HG03354 (cell line): Measurements from ENCODE around the gene CER1.

ENCODE experiments used
- ATAC-seq: cut with Tn5 transposase; IDR thresholded peaks from one replicate; pipeline ENCODE4 v1.9.1; 2021; ENCODE audit warnings: mild to moderate bottlenecking; ENCODE audit not compliant: unreplicated experiment, poor library complexity, severe bottlenecking

Gene CER1, protein sequence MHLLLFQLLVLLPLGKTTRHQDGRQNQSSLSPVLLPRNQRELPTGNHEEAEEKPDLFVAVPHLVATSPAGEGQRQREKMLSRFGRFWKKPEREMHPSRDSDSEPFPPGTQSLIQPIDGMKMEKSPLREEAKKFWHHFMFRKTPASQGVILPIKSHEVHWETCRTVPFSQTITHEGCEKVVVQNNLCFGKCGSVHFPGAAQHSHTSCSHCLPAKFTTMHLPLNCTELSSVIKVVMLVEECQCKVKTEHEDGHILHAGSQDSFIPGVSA

DNA sequence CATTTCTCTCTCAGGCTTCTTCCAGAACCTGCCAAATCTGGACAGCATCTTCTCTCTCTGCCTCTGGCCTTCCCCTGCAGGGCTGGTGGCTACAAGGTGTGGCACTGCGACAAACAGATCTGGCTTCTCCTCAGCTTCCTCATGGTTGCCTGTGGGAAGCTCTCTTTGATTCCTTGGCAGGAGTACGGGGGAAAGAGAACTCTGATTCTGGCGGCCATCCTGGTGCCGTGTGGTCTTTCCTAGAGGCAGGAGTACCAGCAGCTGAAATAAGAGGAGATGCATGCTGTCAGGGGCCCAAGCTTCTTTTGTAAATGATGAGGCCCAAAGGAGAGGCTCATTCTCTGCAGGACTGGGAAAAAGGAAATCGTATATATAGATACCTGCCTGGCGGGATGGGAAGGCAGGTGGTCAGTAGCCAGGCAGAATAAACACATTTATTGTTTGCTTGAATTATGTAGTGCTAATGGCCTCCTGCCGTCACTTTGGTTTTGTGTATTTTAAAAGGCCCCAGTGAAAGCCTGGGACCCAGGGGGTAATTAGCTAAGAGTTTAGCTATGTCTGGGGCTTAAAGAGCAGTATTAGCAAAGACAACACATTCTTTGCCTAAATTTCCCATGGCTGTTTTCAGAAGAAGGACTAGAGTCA lies at the start of gene CER1:
Gene CER1, minus strand, starts transcription at position 343 of the 645 bp plus-strand sequence. Its CDS starts 61 bp downstream, at position 282.
- ATAC-seq = no peak

DNA sequence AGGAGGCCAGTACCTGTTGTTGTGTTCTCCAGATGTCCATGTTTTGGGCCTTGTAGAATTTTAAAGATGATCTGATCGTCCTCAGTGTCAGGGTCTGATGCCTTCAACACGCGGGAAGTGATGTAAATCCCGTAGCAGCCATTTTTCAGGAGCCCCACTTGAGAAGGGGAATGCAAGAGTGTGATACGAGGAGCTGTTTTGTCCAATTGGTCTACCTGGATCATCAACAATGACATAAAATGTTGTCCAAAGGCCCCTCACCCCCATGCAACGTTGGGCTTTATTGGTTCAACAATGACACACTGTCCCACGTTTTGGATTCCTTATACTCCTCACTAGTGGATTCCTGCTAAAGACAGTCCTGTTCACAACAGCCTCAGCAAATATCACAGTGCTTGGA lies 48.1 kb upstream of the CER1 start:
- no peak for ATAC-seq

DNA sequence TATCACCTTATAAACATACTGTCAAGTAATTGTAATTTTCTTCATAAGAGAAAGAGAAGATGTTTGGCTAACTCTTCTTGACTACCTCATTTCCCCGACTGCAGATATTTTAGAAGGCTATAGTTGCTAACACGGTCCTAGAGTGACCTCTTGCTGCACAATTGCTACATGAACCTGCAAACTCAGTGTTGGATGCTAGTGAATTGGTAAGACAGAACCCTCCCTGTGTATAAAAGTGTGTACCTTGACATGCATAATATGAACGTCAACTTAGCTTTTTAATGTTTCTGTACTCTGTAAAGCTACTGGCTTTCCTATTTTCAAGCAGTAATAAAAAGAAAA lies 46.7 kb upstream of the CER1 start:
- no peak for ATAC-seq

DNA sequence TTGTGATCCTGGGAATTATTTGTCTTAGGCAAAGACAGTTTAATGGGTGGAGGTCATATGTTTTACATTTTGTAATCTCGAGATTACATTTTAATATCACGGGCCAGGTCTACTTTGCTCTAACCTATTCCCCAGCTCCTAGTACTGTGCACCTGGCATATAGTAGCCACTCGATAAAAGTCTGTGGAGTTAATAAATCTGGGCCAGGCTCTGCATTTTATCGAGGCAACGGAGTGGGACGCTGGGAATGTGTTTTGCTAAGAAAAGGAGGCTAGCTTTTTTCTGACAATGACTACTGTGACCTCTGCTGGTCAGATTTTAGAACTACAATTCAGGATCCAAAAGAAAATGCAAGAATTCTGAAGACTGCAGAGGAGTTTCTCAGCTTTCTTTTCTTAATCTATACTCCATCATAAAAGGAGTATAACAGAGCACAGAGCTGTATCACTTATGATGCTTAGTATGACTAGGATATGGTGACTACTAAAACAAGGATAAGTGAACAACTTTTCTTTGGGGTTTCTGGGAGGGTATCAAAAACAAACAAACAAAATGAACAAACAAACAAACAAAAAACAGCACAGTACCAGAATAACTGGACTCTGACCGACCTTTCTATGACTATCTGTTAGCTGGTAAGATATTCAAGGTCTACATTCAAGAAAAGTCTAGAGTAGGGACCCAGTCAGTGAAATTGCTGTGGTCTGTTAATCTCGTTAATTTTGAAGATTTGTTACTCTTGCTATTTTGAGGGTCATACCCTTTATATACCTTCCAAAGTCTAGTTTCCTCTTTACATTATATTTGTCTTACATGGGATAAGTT lies 46.1 kb upstream of the CER1 start:
- no peak for ATAC-seq

DNA sequence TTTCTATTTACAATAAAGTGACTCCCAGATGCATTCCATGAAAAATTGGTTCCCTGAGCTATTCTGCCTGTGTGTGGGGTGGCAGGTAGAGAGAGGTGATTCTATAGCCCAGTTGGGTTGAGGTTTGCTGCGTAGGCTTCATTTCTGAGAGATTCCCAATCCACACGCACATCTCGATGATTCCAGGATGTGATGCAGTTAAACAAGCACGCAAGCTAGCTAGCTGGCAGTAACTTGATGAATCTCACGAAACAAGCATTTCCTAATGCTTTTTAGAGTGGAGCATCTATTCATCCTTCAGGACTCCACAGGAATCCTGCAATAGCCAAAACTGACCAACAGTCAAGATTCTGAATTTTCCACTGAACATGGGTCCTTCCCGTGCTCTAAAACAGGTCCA lies 43.8 kb upstream of the CER1 start:
- no peak for ATAC-seq

DNA sequence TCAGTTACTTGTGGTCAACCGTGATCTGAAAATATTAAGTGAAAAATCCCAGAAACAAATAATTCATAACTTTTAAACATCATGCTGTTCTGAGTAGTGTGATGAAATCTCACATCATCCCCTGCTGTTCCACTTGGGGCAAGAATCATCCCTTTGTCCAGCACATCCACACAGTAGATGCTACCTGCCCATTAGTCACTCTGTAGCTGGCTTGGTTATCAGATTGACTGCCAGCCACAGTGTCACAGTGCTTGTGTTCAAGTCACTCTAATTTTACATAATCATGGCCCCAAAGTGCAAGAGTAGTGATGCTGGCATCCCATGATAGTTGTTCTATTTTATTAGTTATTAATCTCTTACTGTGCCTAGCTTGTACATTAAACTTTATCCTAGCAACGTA lies 39.1 kb upstream of the CER1 start:
- no peak for ATAC-seq

DNA sequence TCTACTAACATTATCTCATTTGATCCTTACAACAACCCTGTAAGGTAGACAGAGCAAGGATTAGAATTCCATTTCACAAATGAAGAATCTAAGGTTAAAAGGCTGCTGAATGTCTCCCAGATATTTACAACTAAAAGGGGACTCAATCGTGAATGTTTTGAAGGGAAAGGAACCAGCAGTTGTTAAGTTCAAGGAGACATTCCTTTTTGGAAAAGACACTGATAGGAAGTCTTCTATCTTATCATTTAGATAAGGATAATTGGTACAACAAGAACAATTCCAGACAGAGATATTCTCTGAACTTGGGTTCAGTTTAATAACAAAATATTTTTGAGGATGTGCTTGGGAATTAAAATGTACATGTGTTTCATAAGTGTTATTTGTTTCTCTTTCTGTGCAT lies 37.5 kb upstream of the CER1 start:
- no peak for ATAC-seq

DNA sequence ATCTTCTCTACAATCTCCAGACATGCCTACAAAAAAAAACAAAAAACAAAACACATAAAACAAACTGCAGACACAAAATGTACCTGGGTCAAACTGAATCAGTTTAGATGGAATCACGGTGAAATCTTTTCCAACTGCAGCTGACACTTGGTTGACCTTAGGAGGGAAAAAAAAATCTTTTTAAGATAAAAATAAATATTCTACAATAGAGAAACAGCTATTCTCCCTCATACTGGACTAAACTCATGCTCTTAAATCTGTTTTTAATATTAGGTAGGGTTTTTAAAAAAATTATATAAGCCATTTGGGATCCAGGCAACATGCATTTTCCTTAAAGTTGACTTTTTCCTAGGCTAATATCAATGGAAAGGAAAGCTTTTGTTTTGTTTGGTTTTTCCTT lies 33.8 kb upstream of the CER1 start:
- no peak for ATAC-seq

DNA sequence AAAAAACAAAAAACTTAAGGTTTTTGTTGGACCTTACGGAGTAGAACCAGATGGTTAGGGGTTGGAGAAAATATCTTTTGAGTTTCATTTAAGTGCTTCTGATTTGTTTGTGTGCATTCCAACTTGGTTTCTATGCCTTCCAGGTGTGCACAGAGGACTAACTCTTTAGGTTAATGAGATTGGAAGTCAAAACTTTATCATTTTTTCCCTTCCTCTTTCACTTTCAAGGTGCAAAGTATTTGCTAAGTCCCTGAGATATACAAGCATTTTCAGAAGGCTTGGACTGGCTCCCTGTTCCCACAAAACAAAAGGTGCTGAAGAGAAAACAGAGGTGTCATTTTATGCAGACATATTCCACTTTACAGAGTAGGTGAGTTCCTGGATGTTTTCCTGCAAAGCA lies 30.3 kb upstream of the CER1 start:
- ATAC-seq = peak; percentile 63

DNA sequence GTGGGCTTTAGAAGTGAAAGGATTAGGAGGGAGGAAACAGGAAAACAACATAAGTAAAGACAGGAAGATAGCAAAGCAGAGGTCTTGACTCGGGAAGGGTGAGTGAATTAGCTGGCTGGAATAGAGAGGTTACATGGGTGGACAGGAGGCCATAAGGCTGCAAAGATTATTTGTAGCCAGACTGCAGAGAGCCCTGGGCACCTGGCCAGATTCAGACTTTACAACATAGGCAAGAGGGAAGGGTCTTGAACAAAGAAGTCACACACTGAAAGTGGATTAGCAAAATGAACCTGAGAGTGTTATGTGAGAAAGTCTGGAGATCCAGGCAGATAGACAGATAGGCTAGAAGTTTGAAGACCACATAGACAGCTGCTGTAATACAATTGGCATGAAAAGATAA lies 29.7 kb upstream of the CER1 start:
- no peak for ATAC-seq

DNA sequence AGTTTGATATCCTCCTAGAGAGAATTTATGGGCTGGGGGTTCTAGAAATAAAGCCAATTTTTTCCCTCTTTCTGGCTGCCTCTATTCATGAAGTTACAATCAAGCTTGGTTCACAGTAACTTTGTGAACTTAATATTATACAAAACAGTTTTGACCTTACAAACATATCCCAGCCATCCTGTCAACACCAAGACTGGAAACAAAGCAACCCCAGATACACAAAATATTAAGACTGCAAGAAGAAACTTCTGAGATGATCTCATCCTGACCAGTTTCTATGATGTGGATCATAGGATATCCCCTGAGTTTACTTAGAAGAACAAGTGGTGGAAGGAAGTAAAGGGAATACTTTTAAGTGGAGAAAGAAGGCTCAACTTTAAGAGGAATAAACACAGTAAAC lies 28.3 kb upstream of the CER1 start:
- ATAC-seq = no peak

DNA sequence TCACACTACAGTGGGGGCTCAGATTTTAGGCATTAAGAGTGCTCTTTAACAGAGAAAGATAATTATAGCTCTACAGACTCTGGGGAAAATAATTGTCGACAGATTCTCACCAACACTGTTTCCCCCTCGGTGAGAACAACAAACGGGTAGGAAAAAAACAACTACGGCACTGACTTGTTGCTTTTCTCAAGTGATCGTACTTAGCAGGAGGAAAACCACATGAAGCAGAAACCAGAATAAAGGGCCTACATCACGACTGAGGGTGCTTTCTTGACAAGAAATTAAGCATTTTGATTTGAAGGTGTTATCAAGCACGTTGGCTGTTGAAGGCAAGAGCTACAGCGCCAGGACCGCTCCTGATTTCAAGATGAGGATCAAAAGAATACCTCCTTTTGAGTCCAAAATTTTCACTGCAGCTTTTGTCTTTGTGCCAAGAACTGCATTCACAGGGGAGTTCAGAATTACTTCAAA lies 27.2 kb upstream of the CER1 start:
- no peak for ATAC-seq

DNA sequence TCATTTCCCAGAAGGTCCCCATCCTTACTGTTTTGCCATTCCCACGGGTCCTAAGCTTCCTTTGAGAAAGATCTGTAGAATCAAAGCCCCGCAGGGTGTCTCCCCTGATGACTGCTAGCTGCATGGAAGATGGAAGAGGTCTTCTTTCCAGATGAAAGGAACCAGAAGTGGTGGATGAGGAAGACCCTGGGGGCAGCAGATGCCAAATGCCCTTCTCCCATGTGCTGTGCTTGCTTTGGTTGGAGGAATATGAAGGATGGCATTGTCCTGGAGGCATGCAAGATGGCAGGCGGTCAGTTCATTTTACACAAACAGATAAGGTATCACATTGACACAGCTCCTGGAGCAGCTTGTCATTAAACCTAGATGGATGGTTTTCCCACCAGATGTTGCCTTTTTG lies 25.8 kb upstream of the CER1 start:
- ATAC-seq = no peak

DNA sequence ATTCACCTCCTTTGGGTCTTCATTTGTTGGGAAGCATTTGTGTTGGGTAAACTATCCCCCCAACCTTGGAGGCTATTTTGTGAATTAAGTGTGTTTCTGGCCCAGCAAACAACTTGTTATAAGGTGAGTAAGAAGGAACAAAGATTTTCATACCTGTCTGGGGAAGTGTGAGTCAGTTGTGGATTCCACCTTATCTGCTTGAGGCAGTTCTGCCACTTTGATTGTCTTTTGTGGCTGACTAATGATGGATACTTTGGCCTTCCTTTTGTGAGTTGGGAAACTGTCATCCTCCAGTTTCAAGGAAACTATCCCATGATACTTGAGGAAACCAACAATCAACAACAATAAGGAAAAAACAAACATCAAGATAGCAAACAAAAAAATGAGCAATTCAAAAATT lies 24.6 kb upstream of the CER1 start:
- ATAC-seq = no peak

DNA sequence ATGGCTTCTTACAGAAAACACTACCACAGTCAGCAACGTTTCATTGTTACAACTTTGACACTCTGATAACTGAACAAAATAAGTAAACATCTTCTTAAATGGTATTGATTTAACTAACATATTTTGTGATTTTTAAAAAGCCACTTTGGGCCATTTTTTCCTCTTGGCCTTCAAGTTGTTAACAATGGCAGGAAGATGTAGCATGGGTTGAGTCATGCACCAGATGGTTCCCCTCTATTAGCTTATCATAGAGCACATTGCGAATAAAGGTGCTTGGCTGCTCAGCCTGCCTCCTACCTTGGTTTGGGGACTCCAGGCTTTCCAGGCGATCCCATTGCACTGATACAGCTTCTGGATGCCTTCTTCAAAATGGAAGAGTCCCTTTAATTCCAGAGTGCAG lies 24.1 kb upstream of the CER1 start:
- ATAC-seq = no peak

DNA sequence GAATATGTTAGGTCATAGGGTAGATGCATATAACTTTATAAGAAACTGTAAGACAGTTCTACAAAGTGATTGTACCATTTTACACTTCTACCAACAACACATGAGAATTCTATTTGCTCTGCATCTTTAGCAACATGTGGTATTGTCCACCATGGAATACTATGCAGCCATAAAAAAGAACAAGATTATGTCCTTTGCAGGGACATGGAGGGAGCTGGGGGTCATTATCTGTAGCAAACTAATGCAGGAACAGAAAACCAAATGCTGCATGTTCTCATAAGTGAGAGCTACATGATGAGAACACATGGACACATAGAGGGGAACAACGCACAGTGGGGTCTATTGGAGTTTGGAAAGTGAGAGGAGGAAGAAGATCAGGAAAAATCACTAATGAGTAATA lies 22.2 kb upstream of the CER1 start:
- ATAC-seq = no peak

DNA sequence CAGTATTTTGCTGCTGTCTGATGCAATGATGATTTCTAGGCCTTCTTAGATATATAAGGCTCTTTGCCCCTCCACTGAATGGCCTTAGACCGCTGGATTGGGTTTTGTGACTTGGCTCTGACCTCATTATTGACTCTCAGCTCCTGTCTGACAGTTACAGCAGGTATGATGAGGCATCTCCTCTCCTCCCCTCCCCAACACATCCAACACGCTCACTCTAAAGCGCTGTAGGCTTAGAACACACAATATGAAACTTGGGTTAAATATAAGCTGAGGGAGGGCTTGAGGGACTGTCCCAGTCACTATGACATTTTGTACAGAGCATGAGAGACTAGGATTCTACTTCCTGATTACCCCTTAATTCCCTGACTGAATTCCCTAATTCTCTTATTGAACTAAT lies 18.8 kb upstream of the CER1 start:
- ATAC-seq = peak; percentile 99

DNA sequence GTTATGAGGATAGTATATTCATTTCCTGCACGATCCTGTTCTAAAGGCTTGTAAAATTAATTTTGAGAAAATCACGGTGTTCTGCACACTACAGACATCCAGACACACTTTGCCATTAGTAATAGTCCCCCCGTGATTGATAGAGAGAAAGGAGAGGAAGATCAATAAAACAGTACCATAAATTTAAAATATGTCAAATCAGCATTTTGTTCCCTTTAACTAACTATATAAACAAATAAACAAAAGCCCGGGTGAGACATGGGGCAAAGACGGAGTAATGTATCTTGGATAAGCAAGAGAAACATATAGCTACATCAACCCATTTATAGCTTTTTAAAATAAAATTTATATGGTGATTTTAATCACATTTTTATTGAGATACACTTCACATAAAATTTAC lies 10.6 kb upstream of the CER1 start:
- ATAC-seq = no peak

DNA sequence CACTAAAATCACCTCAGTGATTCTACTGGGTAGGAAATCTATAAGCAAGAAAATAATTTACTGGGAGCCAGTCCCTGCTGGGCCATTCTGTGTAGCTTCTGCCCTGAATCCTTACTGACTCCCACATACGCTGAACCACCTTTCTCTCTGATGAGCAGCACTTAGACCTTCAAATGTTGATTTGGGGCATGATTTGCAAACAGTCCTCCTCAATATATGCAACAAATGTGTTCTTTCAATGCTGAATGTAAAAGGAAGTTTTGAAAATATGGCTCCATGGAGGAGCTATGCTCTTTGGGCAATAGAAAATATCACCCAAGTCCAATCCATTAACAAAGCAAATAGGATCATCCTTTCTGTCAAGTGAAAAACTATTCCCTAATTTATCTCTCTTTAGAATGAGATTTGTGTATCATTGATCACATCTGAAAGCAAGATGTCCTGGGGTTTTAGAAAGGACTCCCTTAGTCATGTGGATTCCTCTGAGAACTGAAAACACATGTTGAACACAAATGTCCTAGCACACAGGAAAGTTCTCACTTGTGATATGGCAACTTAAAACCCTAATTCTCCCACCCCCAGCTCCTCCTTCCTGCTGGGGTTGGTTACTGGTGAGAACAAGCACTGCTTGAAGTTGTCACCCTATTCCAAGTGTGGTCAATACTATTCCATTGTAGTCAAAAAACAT lies 8.9 kb upstream of the CER1 start:
- no peak for ATAC-seq

DNA sequence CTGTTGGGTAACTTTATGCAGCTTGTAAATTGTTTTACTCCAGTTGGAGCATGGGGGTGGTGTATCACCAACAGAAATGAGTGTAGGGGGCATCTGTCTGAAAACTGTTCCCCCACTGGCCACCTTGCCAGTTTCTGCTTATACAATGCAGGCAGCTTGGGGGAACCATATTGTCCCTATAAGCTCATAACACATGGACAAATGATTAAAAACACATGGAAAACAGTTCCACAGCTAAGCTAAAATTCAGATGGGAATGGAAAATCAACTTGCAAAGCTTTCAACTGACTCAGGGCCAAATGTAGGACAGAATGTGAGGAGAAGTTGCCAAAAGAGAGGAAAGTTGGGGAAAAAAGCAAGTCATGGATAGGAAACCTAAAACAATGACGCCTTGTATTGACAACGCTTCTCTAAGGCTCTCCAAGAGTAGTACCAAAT lies 7.9 kb upstream of the CER1 start:
- ATAC-seq = no peak
